GM13977 (cell line): ENCODE results near the gene ST8SIA1.

Experiments used
- DNase-seq: peaks from one replicate; pipeline ENCODE4 v3.0.0; 2012; ENCODE audit warnings: low spot score
- in situ Hi-C: fragments of 300-500 bp; cut with MboI; formaldehyde crosslinking; loops from one replicate; pipeline ENCODE4 v1.12.0; 2022; ENCODE audit warnings: low sequenced_read_pairs, low pct_unique_long_range_greater_than_20kb, mixed read lengths, inconsistent platforms; ENCODE audit not compliant: unreplicated experiment
- TF ChIP-seq, protein P1 (sequence below): IDR thresholded peaks from 2 replicates; pipeline ENCODE4 v1.5.1; 2012; ENCODE audit warnings: mild to moderate bottlenecking, control low read depth; ENCODE audit not compliant: insufficient read depth; ENCODE audit errors: extremely low read depth, missing control alignments

Gene ST8SIA1

DNA sequence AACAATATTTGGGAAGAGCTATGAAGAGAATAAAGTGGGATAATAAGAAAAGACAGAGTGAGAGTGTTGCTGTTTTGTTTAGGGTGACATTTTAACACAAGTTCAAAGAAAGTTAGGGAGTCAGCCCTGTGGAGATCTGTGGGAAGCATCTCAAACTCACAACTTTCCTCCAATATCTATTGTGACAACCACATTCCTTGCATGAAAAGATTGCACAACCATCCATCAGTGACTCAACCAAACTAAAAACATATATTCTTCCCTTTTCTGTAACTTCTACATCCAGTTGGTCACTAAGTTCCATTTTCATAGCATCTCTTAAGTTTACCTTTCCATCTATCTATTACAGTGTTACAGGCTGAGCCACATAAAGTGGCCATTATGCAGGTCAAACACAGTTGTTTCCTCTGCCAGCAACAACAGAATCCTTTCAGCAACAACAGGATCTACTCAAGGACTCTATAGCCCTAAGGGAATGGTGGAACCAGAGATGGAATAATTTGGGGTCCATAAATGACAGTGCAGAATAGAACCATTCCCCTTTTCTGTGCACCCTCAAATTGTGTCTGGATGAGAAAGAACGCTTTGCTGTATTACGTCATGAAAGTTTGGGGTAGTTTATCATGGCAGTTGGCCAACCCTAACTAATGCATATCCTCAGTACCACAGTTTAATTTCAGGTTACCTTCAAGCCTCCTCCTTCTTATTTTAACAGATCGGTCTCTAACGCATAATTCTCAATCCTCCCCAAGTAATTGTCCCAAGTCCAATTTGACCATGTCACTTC is 118.8 kb downstream of the ST8SIA1 start:
- in situ Hi-C loops, result no loop called here
- TF ChIP-seq, protein P1, sequence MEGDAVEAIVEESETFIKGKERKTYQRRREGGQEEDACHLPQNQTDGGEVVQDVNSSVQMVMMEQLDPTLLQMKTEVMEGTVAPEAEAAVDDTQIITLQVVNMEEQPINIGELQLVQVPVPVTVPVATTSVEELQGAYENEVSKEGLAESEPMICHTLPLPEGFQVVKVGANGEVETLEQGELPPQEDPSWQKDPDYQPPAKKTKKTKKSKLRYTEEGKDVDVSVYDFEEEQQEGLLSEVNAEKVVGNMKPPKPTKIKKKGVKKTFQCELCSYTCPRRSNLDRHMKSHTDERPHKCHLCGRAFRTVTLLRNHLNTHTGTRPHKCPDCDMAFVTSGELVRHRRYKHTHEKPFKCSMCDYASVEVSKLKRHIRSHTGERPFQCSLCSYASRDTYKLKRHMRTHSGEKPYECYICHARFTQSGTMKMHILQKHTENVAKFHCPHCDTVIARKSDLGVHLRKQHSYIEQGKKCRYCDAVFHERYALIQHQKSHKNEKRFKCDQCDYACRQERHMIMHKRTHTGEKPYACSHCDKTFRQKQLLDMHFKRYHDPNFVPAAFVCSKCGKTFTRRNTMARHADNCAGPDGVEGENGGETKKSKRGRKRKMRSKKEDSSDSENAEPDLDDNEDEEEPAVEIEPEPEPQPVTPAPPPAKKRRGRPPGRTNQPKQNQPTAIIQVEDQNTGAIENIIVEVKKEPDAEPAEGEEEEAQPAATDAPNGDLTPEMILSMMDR, result no peak
- DNase-seq, result no peak

DNA sequence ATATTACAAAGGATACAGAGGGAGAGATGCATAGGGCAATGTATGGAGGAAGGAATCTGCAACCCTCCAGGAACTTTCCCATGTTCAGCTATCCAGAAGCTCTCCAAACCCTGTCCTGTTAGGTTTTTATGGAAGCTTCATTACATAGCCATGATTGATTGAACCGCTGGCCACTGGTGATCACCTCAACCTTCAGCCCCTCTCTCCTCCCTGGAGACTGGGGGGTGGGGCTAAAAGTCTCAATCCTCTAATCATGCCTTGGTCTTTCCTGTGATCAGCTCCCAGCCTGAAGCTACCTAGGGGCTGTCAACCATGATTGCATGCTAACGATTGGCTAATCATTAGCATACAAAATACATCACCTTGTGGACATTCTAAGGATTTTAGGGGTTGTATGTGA is 123.4 kb downstream of the ST8SIA1 start:
- TF ChIP-seq, protein P1, result no peak

GRCh38 chr12:22209422-22209821 is 125.1 kb downstream of the ST8SIA1 start:
- DNase-seq, result no peak
- TF ChIP-seq, protein P1, result no peak
- in situ Hi-C loops, result no loop called here

More for the DNA sequence above, 123.4 kb downstream of the ST8SIA1 start:
- in situ Hi-C loops, result no loop called here
- no peak for DNase-seq

- in situ Hi-C loops, result no loop called here
- TF ChIP-seq, protein P1, result no peak
- DNase-seq, result no peak
Observed at GRCh38 chr12:22206111-22206728, 128.3 kb downstream of the ST8SIA1 start.

GRCh38 chr12:22204391-22204790 is 130.1 kb downstream of the ST8SIA1 start:
- DNase-seq, result no peak
- TF ChIP-seq, protein P1, result no peak
- in situ Hi-C loops, result no loop called here

DNA sequence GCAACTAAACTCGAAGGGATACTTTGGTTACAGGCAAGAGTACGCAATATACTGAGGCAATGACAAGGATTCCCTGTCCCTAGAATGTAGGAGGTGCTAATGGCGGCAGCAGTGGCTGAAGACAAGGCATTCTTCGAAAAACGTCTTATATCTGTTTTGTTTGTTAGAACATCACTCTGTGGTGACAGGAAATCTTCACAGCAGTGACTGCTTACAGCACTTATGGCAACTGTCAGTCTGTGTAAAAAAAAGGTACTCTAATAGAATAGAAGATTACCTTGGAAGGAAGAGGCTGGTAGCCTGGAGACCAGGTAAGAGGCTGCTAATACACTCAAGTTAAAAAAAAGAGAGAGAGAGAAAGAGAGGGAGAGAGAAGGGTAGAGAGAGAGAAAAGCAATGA is 131.7 kb downstream of the ST8SIA1 start:
- TF ChIP-seq, protein P1, result no peak
- in situ Hi-C loops, result no loop called here
- no peak for DNase-seq
